VCaP (cell line): ENCODE measurements around the gene CRYBB3.

ENCODE experiments used
- H3K27ac ChIP-seq: fragments of 450-650 bp; 2 replicates; pipeline ENCODE4 v1.5.1; 2017
- CTCF ChIP-seq: fragments of 450-650 bp; conservative IDR thresholded peaks from 2 replicates; pipeline ENCODE4 v1.5.1; 2017; ENCODE audit warnings: mild to moderate bottlenecking, moderate library complexity

CRYBB3 gene

DNA sequence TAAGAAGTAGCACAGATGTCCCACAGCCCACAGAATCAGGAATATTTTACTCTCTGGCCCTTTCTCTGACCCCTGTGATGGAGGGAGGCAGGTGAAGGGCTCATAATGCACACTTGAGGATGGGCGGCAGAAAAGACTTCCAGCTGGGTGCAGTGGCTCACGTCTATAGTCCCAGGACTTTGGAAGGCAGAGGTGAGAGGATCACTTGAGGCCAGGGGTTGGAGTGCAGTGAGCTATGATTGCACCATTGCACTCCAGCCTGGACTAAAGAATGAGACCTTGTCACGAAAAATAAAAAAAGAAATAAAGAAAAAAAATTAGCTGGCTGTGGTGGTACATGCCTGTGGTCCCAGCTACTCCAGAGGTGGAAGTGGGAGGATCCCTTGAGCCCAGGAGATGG, 13.5 kb upstream of the CRYBB3 start:
- no peak for TF ChIP-seq CTCF
- H3K27ac ChIP-seq = no peak overlapping the region

GRCh38 chr22:25187469-25187868, 12.2 kb upstream of the CRYBB3 start:
- no peak for TF ChIP-seq CTCF
- no peak overlapping the region for H3K27ac ChIP-seq

DNA sequence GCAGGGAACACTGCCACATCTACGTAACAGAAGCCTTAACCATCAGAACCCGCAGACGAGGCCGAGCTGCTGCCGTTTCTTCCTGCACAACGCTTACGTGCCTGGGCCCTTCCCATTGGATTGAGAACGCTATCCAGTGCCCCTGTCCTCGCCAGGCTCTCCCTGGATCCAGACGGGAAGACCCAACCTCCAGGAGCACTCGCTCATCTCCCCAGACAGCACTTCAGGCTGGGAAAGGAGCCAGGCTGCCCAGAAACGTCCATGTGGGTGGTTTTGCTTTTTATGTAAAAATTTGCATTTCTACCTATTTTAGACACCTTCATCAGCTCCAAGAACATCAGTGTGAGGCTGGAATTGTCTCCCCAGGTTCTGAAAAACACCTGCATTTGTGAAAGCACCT, 7.3 kb upstream of the CRYBB3 start:
- no peak overlapping the region for H3K27ac ChIP-seq
- TF ChIP-seq CTCF = no peak

DNA sequence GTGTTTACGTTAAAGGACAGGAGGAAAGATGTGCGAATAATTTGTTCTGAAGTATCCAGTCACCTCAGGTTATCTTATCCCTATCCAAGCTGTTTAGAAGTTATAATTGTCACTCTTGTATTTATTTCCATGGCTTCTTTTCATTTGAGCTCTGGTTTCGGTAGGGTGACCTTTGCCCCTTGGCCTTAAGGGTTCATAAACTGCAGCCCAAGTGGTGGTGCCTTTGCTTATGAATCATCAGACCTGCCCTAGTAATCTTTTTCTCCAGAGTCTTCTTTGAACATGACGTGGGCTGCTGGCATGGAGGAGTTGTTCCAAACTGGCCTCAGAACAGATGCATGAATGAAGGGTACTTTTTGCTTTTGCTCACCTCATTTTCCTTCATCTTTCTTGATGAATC, 6.5 kb upstream of the CRYBB3 start:
- TF ChIP-seq CTCF = no peak
- H3K27ac ChIP-seq = no peak overlapping the region

DNA sequence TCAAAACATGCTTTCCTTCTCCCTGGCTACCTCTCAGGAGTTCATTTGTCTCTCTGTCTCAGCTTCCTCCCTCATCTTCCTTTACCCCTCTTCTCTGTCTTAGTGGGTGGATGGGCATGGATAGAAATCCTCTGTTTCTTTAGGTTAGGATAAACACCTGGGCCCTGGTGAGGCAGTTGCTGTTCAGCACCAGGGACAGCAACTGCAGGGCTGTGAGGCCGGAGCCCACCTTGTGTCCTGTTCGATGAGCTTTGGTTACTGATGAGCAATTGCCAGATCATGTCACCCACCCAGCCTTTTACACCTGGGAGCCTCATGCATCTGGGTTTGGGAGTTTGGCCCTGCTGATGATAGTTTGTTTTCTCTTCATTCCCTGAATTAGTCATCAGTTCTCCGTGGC, 6.1 kb upstream of the CRYBB3 start:
- no peak for TF ChIP-seq CTCF
- H3K27ac ChIP-seq = no peak overlapping the region

GRCh38 chr22:25196326-25196725, 3.3 kb upstream of the CRYBB3 start:
- TF ChIP-seq CTCF = no peak
- H3K27ac ChIP-seq = no peak overlapping the region

DNA sequence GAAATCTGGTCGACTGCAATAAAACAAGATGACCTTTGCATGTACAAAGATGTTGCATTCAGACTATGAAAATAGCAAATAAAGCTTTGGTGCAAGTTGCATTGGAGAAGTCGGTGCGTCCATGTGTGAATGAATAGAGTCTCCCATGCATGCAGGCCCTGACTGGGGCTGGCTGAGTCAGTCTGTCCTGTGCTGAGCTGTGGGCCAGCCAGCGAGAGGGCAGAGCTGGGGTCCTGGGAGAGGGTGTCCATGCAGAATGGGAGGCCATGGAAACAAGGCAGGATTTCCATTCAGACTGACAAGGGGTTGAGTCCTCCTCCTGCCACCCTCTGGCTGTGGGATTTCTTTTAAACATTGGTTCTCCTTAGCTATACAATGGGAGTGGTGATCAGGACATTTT, 2.3 kb upstream of the CRYBB3 start:
- no peak for TF ChIP-seq CTCF
- no peak overlapping the region for H3K27ac ChIP-seq

DNA sequence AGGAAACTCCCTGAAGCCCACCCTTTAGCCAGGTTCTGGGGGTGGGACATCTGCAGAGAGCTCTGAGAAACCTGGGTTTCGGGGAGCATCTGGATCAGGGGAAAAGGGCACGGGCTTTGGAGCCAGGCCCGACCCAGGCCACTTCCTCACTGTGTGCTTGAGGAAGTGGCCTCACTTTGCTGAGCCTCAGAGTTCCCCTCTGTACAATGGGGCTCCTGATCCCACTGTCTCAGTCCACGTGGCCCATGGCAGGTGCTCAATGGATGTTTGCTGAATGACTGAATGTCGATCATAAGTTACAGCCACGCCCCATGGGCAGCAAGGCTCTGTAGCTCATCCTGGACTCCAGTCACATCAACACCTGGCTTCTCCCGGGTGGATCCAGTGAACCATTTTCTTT, 1.3 kb downstream of the CRYBB3 start:
- TF ChIP-seq CTCF = no peak
- no peak overlapping the region for H3K27ac ChIP-seq
